K562 (cell line): ENCODE measurements around the gene LHFPL5. TPM values are rescaled to one million over a fixed set of nuclear protein-coding genes. Genes with fewer than 3 reads are reported as not detected.
A peak's percentile ranks its signal among the peaks of the same experiment; 100 is the strongest.

ENCODE experiments used
- ETV5 ChIP-seq: sonication (generic); formaldehyde crosslinking; IDR thresholded peaks from 2 replicates; pipeline ENCODE4 v1.4.0; 2020; ENCODE audit warnings: low read depth, mild to moderate bottlenecking, missing genetic modification reagents
- HMG20B ChIP-seq: fragments of 250-450 bp; sonication (Bioruptor Pico); IDR thresholded peaks from 2 replicates; pipeline ENCODE4 v1.5.0; 2021; ENCODE audit warnings: mild to moderate bottlenecking
- NR3C1 ChIP-seq: sonication (generic); formaldehyde crosslinking; IDR thresholded peaks from 2 replicates; pipeline ENCODE4 v1.8.1; 2022; ENCODE audit warnings: missing genetic modification reagents
- TFAM ChIP-seq: fragments of 250-450 bp; sonication (Bioruptor Pico); conservative IDR thresholded peaks from 2 replicates; pipeline ENCODE4 v1.5.0; 2021; ENCODE audit warnings: mild to moderate bottlenecking, moderate library complexity
- ZNF324 ChIP-seq: fragments of 250-450 bp; sonication (Bioruptor Pico); IDR thresholded peaks from 2 replicates; pipeline ENCODE4 v1.4.0; 2020; ENCODE audit warnings: mild to moderate bottlenecking
- ZNF395 ChIP-seq: fragments of 200-800 bp; sonication (Bioruptor generic); IDR thresholded peaks from 2 replicates; pipeline ENCODE4 v1.6.1; 2017; ENCODE audit warnings: missing genetic modification characterization, missing compliant biosample characterization
- polyA plus RNA-seq, 8 experiments: library from polyadenylated mRNA; depleted of rRNA in 4 of 8; stranded (reverse) in 5 of 8; unstranded in 3 of 8; fragments of >200 nt; fragmentation: Nextera tagmentation in 2 of 8; fragmentation: Illumina TruSeq in 1 of 8; extraction: Ambion mirVana in 2 of 8; extraction: Trizol in 1 of 8; gene quantifications; 2 replicates each; pipeline versions ENCODE4 v1.2.1 to v1.2.3, GENCODE V29; 2011 to 2014; ENCODE audit warnings: inconsistent platforms in 1 of 8, missing spikeins in 1 of 8
- total RNA-seq, 7 experiments: library from RNA; depleted of rRNA in 6 of 7; stranded (reverse); fragments of >200 nt in 6 of 7; fragmentation: Illumina TruSeq in 2 of 7; extraction: Trizol in 2 of 7; gene quantifications; 2 replicates each; pipeline versions ENCODE4 v1.2.1 to v1.2.3, GENCODE V29; 2011 to 2021; ENCODE audit warnings: low replicate concordance in 1 of 7
- TF ChIP-seq, protein P1 (sequence below): fragments of 150-350 bp; conservative IDR thresholded peaks from 2 replicates; pipeline ENCODE4 v1.6.1; 2014; ENCODE audit warnings: low read length
- TF ChIP-seq, protein P2 (sequence below): fragments of 450-650 bp; conservative IDR thresholded peaks from 2 replicates; pipeline ENCODE4 v1.6.1; 2016; ENCODE audit warnings: missing genetic modification characterization, low read depth, mild to moderate bottlenecking, control low read depth, missing compliant biosample characterization
- TF ChIP-seq, protein P3 (sequence below): conservative IDR thresholded peaks from 2 replicates; pipeline ENCODE4 v1.6.1; 2011; ENCODE audit warnings: low read depth, mild to moderate bottlenecking, low read length; ENCODE audit not compliant: control insufficient read depth

Gene LHFPL5
- total and polyA plus RNA-seq, 9 of the 15 experiments (the other 6 are each of a cell fraction or from before 2014, with no cell fraction given) = not detected

DNA sequence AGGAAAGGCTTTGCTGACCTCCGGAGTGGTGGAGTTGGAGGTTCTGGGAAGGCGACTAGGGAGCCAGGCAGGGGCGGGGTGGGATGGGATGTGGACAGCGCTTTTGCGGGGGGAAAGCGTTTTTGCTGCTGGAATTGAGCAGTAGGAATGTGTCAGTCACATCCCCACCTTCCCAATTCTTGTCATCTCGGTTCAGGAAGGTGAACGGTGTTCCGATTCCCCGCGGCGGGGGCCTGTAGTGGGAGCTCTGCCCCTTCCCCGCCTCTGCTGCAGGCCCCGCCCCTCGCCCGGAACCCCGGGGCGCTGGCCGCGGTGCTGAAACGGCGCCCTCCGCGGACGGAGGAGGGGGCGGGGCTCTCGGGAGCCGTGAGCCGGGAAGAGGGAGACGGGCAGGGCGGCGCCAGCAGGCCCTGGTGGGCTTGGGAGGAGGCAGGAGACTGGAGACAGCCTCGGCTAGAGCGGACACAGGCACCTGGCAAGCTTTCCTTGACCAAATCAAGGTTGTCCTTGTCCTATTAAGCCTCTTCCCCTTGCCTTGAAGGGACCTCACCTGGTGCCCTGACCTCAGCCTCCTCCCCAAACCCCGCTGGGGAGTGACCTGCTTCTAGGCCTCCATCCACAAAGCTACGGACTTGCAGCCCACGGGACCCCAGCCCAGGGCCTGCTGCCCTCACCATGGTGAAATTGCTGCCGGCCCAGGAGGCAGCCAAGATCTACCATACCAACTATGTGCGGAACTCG is at the start of gene LHFPL5 (continued):
- TF ChIP-seq NR3C1 (CRISPR knock-in tag) (peak; percentile 97), HMG20B (no peak), ZNF324 (no peak), ZNF395 (CRISPR knock-in tag) (peak; percentile 26; the same call in 1 of the 2 replicates), ETV5 (peak; percentile 96), TFAM (no peak)
- TF ChIP-seq, protein P1, sequence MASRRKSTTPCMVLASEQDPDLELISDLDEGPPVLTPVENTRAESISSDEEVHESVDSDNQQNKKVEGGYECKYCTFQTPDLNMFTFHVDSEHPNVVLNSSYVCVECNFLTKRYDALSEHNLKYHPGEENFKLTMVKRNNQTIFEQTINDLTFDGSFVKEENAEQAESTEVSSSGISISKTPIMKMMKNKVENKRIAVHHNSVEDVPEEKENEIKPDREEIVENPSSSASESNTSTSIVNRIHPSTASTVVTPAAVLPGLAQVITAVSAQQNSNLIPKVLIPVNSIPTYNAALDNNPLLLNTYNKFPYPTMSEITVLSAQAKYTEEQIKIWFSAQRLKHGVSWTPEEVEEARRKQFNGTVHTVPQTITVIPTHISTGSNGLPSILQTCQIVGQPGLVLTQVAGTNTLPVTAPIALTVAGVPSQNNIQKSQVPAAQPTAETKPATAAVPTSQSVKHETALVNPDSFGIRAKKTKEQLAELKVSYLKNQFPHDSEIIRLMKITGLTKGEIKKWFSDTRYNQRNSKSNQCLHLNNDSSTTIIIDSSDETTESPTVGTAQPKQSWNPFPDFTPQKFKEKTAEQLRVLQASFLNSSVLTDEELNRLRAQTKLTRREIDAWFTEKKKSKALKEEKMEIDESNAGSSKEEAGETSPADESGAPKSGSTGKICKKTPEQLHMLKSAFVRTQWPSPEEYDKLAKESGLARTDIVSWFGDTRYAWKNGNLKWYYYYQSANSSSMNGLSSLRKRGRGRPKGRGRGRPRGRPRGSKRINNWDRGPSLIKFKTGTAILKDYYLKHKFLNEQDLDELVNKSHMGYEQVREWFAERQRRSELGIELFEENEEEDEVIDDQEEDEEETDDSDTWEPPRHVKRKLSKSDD = no peak
- TF ChIP-seq, protein P2, sequence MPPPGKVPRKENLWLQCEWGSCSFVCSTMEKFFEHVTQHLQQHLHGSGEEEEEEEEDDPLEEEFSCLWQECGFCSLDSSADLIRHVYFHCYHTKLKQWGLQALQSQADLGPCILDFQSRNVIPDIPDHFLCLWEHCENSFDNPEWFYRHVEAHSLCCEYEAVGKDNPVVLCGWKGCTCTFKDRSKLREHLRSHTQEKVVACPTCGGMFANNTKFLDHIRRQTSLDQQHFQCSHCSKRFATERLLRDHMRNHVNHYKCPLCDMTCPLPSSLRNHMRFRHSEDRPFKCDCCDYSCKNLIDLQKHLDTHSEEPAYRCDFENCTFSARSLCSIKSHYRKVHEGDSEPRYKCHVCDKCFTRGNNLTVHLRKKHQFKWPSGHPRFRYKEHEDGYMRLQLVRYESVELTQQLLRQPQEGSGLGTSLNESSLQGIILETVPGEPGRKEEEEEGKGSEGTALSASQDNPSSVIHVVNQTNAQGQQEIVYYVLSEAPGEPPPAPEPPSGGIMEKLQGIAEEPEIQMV = no peak
- TF ChIP-seq, protein P3, sequence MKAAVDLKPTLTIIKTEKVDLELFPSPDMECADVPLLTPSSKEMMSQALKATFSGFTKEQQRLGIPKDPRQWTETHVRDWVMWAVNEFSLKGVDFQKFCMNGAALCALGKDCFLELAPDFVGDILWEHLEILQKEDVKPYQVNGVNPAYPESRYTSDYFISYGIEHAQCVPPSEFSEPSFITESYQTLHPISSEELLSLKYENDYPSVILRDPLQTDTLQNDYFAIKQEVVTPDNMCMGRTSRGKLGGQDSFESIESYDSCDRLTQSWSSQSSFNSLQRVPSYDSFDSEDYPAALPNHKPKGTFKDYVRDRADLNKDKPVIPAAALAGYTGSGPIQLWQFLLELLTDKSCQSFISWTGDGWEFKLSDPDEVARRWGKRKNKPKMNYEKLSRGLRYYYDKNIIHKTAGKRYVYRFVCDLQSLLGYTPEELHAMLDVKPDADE = peak; percentile 66; the same call in 1 of the 2 replicates
